NCI-H2171 (cell line): ENCODE results near the gene PAX8.

Source experiments
- DNase-seq: peaks from one replicate; lab custom pipeline; 2025; lab: John Stamatoyannopoulos, UW

PAX8 gene

DNA sequence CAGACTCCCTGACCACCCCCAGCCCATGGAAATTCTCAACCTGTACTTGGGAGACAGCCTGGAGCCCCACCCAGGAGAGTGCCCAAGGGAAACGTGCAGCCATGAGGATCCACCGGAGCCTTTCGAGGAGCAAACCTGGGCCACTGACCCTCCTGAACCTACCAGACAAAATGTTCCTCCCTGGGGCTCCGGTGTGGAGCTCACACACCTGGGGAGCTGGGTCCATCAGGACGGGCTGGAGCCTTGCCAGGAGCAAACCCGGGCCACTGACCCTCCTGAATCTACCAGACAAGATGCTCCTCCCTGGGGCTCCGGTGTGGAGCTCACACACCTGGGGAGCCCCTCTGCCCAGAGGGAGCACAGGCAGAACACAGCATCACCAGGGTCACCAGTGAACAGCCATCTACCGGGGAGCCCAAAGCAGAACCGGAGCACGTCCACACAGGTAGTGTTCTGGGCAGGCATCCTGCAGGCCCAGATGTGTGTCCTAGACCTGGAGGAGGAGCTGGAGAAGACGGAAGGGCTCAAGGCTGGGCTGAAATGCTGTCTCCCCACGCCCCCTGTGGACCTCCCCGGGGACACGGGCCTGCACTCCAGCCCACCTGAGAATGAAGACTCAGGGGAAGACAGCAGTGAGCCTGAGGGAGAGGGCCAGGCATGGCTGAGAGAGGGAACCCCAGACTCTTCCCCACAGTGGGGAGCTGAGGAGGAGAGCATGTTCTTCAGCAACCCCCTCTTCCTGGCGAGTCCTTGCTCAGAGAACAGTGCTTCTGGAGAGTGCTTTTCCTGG, 96.1 kb downstream of the PAX8 start:
- no peak for DNase-seq

DNA sequence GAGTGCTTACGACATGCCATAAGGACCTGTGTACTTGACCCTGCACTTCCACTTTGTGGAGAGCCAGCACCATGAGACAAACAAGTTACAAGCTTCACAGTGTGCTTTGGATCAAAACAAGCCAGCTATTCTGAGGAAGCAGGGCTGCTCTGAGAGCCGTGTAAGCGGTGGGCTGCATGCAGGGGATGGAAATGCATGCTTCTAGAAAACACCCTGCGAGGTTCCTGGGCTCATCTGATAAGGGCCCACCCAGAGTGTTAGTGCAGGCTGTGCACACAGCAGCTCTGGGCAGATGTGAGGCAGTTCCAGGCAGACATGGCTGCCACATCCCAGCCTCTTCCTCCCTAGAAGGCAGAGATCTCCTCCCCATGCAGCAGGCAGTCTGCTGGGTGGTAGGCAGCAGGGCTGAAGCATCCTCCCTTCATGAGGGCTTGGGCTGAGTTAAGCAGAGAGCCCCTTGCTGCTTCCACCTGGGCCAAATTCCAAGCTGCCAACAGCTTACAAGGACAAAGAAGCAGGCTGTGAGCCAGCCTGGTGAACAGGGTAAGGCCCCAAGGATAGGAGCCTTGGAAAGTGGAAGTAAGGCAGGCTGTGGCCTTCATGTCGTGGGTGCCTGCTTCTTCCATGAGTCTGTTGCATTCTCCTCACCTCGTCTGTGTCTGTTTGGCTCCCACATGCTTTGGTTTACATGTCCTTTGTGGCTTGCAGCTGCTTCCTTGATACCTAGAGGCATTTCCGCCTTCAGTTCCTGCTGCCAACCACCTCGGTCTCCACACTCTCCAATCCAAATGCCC, 97.3 kb downstream of the PAX8 start:
- DNase-seq = no peak

DNA sequence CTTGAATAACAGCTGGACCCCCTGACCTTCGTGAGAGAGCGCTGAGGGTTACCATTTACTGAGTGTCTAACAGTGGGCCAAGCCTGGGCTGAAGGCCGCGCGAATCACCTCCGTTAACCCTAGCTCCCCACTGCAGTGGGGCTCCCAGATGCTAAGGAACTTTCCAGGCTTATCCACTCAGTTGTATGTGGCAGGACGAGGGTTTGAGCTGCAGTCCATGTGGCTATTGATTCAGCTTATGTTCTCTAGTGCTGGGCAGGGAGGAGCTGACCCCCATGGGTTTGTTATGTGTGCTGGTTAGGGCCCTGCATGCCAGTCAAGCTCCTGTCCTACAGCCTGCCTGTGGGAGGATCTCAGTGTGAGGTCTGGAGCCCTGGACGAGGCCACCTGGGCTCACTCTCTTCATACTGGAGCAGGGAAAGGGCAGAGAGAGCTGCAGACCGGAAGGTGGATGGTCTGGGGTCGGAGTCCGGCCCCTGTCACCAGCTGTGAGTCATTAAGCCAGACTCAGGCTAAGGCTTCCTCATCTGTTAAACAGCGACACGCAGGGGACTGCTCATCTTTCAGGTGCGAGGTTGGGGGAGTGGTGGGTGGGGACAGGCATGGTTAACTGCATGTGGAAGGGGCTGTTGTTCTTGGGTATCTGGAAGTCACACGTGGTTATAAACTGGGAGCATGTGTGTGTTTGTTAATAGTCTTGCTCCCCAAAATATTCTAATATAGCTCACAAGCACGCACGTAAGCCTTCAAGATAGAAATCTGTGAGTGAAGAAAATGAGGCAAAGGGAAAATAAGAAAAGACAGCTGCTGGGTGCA, 98.4 kb downstream of the PAX8 start:
- no peak for DNase-seq

DNA sequence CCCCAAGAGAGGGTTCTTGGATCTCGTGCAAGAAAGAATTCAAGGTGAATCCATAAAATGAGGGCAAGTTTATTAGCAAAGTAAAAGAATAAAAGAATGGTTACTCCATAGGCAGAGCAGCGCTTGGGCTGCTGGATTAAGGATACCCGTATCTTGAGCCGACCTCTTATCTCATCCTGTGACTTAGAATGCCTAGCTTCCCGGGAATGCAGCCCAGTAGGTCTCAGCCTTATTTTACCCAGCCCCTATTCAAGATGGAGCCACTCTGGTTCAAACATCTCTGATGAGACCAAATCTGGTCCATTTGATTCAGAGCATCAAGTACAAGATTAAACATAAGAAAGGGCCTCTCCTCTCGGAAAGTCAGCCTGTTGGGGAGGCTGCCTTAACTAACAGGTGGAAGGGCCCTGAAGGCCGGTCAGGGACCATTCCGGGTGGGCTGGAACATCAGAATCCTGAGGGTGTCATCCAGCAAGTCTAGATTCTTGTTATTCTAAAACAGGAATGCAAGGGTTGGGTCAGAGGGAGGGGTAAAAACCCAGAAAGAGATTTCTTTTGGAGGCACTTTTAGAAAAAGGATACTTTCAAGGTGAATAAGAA, 99.2 kb downstream of the PAX8 start:
- no peak for DNase-seq

DNA sequence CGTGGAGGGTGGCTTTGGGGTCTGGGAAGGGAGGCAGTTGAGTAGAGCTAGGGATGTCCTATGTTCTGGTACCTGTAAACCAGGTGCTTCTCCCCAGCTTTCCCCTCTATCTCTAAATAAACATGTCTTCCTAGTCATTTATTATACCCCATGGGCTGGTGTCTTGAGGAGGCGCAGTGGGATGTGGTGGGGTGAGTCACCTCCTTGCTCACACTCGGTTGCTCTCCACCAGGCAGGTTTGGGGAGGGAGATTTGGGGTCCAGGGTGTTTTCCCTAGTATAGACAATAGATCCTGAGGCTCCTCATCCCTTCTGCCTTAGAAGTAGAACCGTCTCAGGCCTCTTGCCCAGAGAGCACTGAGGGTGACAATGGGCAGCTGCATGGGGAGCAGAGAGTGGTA, 99.8 kb downstream of the PAX8 start:
- no peak for DNase-seq

DNA sequence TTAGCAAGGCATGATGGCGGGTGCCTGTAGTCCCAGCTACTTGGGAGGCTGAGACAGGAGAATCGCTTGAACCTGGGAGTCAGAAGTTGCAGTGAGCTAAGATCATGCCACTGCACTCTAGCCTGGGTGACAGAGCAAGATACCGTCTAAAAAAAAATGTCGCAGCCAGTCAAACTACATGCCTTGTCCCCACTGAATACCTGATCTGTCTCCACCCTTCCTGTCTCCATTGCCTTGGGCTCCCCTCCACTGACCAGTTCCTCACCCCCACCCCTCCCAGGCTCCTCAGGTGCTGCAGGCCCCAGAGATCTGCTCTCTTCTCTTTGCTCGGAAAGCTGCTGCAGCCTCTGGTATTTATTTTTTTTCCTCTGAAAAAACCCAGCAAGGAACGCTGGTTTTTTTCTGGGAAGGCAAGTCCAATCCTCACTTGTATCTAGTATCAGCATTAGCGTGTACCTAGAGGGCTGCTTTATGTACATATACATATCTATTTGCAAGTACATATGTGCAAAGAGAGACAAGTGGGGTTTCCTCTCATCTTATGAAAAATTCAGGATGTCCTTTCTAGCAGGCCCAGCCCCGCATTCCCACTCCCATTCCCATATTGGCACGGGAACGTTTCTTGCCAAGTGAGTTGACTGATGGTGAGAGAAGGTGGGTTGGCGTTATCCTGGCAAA, 100.5 kb downstream of the PAX8 start:
- no peak for DNase-seq

DNA sequence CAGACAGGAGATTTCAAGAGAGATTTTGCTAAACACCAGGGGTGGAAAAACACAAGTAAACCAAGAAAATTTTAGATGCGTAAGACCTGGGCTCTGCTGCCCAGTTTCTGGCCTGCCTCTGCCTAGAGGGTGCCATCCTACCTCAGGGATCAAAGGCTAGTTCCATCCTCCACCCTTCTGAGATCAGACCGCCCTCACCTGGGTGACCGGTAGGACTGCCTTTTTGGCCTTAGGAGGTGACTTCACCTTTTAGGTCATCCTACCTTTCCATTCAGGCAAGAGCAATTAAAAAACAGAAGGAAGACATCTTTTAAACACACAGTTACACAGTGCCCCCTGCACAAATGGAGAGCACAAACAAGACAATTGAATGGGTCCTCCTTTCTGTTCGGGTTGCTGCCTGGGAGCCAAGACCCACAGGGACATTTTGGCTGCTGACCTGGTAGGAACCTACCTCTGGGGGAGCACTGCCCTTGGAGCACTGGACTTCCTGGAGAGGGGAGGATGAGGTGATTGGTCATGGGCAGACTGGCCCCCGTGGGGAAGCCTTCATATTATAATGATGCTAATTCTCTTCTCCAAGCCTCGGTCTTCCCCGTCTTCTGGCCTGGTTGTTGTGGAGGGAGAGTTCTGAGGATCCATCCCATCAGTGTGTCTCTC, 101.9 kb downstream of the PAX8 start:
- DNase-seq = no peak

DNA sequence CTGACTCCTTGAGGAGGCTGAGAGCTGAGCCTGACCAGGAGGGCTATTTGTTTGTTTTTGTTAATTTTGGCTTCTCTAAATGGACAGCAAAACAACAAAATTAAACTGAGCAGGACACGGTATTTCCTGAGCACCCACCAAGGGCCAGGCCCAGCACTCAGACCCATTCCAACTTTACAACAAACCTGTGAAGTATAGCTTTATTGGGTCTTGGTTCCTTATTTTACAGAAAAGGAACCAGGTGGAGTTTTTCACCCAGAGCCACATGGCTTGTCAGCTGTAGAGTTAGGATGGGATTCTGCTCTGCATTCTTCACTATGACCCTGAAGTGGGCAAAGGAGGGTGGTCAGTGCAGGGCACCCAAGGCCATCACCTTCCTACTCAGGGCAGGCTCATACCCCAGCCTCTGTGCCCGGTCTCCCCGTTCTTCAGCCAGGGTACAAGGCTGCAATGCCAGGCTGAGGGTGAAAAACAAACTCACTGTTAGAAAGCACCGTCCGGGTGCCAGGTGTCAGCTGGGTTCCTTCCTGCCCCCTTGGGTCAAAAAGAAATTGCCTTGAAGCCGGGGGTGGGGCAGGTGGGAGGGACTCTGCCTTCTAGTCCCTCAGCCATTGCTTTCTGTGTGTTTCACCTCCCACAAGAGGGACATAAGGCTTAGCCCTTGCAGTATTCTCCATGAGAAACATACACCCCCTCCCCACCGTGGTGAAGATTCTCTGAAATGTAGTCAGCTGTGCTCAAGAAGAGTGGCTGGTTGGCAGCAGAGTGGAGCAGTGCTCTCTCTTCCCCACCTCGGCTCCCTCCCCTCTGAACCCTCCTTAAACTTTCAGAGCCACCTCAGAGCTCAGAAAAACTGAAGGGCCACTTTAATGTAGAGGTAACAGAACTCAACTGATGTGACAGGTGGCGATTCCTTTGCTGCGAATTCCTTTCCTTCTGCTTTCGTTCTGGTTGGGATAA, 102.7 kb downstream of the PAX8 start:
- no peak for DNase-seq

DNA sequence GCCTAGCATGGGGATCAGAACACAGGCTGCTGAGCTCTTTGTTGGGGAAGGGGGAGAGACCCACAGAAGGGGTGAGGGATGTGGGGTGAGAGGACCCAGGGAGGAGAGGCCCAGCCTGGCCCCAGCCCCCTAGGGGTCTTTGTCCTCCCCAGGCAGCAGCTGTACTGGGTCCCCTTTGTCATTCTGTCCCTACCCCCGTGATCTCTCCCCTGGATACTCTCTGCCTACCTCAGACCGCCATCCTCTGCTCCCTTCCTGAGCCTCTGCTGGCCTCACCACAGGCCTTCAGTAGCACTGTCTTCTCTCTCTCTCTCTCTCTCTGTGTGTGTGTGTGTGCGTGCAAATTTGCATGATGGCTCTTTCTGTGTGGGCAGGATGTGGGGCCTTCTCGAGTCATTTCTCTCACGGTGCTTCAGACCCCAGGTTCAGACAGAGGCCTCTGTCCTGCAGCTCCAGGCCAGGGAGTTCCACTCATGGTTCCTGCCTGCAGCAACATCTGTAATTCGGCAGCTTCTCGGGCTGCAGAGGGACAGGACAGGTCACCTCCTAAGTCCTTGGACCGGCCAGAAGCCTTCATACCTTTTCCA, 103.6 kb downstream of the PAX8 start:
- no peak for DNase-seq

DNA sequence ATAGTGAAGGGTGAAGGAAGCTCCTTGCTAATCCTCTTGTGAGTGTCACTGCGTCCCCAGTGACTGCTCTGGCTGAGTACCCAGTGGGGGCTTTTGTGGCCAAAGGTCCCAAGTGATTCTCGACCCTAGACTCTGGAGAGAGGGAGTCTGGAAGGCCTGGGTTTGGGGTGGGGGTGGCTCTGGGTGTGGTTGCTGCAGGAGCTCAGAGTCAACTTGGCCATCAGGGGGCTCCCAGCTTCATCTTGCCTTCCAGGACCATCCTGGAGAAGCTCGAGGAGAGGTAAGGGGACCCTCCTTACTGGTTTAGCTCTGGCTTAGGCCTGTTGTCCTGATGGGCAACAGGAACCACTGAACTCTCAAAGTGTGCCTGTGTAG, 104.4 kb downstream of the PAX8 start:
- no peak for DNase-seq

DNA sequence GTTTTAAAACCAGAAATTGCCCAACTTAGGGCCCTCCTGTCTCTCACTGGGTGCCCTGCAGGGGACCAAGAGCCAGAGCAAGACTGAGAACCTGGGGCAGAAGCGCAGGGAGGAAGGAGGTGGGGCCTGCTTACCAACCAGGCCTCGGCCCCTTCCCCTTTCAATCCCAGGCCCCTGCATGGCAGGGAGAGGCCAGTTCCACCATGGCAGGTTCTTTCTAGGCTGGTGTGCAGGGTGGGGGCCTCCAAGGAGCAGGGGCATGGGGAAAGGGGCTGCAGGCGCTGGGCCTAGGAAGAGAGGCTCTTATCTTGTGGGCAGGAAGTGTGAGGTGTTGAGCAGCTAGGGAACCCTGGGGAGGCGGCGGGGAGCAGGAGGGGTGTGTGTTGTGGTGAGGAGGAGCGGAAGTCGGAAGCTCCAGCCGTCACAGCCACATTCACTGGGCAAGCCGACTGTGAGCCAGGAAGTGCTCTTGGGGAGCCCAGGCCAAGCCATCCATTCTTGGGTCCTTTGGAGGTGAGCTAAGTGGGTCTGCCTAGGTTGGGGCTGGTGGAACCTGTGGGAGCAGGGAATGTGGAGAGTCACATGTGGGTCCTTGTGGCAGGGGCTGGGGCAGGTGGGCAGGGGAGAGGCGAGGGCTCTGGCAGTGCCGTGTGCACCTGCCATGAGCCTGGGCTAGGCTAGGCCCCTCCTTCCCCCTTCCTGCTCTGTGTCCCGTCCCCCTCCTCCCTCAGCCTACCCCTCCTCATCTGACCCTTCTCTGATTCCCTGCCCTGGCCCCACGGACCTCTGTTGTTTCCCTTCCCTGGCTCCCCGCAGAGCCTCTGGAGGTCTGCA, 105.0 kb downstream of the PAX8 start, which contains the start of gene PSD4:
Gene PSD4 (plus strand): TSS at position 430 of the 834 bp plus-strand sequence. CDS start 8,486 bp downstream, outside the sequence.
- no peak for DNase-seq

DNA sequence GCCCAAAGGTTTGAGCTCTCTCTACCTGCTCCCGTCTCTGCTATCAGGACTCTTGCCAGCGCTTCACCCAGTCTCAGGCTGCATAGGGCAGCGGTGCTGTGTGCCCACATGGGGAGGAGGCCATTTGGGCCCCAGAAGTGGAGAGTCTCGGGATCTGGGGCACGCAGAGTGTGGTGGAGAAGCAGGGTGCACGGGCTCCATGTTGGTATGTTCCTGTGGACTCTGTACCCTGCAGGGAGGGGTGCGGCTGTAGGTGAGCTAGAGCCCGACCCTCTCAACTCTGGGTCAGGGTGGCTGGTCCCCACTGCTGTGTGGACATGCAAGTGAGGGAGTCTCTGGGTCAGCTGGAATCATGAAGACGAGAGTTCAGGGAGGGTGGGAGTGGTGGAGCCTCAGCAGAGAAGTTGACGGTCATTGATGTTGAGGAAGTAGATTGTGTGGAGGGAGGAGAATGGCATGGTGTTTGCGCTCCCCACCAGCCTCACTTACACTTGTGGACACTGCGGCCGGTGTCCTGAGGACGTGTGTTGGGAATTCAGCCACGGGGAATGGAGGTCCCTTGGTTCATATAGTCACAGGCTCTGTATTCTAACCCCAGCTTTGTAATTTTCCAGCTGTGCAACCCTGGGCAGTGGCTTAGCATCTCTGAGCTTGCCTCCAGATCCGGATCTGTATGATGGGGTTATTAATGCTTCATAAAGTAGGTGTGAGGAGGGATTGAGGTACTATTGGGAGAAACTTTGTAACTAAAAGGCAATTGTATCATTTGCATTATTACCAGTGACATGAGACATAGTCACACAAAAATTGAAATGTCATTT, 105.8 kb downstream of the PAX8 start:
- DNase-seq = no peak

DNA sequence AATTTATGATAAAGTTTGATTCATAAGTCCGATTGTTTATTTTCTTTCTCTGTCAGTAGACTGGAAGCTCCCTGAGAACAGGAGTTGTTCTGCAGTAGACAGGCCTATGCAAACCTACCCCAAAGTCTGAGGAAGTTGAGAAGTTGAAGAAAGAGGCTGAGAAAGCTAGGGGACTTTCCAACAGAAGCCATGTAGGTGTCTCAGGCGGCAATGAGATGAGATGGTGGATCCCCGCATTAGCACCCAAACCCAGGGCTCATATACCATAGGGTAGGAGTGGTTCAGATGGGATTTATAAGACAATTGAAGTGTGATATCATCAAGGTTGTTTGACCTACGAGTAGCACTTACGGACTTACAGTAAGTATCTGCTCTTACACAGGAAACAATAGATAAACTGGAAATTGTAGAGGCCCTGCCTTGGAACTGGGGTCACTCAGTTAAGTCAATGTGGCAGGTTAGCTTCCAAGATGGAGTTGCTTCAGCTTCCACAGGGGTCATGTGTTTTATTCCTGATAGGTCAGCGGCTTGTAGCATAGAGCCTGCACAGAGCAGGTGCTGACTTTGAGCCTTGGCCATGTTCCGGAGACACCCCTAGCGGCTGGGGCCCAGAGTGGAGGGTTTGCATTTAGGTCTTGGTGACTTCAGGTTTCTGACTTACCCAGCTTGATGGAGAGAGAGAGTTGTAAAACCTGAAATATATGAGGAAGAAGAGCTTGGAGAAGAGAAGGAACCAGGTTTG, 107.2 kb downstream of the PAX8 start:
- DNase-seq = no peak

DNA sequence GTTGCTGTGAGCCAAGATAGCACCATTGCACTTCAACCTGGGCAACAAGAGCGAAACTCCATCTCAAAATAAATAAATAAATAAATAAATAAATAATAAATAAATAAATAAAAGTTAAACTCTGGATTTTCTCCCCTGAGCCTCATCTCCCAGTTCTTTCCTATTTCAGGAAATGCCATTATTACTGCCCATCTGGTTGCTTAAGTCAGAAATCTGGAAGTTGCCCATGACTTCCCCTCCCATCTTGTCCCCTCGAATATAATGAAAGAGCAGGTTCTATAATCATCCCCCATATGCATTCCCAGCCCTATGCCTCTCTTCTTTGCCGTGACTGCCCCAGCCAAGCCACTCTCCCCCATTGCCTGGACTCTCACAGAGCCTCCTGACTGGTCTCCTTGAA, 109.1 kb downstream of the PAX8 start:
- no peak for DNase-seq

DNA sequence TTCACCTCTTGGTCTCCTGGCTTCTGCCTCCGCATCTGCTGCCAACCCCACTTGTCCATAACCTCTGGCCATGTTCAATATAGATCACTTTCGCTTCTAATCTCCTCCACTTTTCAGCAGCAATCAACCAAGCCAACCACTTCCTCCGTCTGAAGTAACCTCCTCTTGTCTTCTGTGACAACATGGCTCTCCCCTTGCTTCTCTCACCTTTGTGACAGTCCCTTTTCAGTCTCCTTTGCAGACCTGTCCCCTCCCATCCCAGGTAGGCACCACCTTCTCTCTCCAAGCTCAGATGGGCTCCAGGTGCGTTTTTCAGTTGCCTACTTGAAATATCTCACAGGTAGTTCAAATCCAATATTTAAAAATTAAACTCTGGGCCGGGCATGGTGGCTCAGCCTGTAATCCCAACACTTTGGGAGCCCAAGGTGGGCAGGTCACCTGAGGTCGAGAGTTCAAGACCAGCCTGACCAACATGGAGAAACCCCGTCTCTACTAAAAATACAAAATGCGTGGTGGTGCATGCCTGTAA, 109.7 kb downstream of the PAX8 start:
- DNase-seq = no peak

DNA sequence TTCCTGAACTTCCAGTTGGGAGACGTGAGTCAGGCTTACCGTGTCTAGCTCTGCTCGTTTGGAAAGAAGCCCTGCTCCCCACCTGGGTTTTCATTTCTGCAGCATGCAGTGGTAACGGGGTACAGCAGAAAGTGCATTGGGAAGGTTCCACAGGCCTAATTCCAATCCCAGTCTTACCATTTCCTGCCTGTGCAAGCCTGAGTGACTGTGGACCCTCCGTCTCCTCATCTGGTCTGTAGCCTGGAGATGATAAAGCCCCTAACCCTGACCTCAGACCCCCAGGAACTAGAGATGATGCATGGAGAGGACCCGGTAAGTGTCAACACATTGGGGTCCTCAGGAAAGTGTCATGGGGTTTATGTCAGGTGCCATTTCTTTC, 110.8 kb downstream of the PAX8 start:
- DNase-seq = no peak
